ENCODE measurements around the gene GSTT4.

GRCh38 chr22:24025475-24025874, 20.2 kb upstream of the GSTT4 start:
- no peak for TF ChIP-seq CTCF (IDR thresholded peaks at IDR 0.05; ENCODE audit: low read depth, low read length)
- no peak for TF ChIP-seq EZH2phosphoT487 (IDR thresholded peaks at IDR 0.05; ENCODE audit: low read depth)

Data from OCI-LY3 (cell line).